ENCODE measurements around the gene SPTLC3.

The SPTLC3 gene

DNA sequence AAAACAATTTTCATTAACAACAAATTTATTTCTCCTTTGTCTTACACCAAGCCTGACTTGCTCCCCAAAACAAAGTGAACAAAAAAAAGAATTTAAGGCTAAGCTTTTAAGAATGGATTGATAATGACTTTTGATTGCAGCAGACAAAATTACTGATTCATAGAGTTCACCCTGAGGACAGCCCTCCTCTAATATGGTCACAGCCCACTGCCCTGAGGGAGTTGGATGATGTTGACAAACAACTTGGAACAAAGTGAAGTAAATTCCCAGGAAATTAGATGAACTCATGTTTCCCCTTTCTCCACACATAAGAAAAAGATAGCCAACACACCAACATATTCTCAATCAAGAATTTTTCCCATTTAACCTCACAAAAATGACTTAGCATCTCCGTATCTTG, 204.6 kb downstream of the SPTLC3 start:
- H3K4me1 ChIP-seq (ENCODE audit: control insufficient read depth, insufficient read depth, low read length), result no peaks in the 10 kb centered on the region
- peaks cover 20% of the 10 kb centered on the region for H3K27me3 ChIP-seq (ENCODE audit: control insufficient read depth, insufficient read depth, low read length)
- H3K9ac ChIP-seq (ENCODE audit: low read depth, low read length), result no peak overlapping the region
- H3K4me3 ChIP-seq (ENCODE audit: low read depth, low read length), result no peak overlapping the region
- H3K9me3 ChIP-seq (ENCODE audit: control insufficient read depth, insufficient read depth, low read length), result peaks cover 3% of the 10 kb centered on the region
- H3K36me3 ChIP-seq (ENCODE audit: control insufficient read depth, insufficient read depth, low read length), result no peaks in the 10 kb centered on the region

DNA sequence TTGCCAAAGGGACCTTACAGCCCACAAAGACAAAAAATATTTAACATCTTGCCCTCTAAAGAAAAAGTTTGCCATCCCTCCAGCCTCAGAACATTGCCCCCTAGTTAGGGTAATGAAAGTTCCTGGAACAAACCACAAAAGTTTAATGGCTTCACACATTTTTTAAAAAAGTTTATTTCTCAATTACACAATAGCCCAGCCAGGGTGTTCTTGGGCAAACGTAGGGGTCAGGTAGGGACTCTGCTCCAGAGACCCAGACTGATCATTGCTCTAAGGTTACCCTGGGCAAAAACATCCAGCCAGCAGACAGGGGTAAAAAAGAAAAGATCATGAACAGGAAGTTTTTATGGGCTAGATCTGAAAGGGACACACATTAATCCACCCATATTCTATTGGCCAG, 207.8 kb downstream of the SPTLC3 start:
- no peak overlapping the region for H3K4me3 ChIP-seq (ENCODE audit: low read depth, low read length)
- peaks cover 4% of the 10 kb centered on the region for H3K4me1 ChIP-seq (ENCODE audit: control insufficient read depth, insufficient read depth, low read length)
- H3K9ac ChIP-seq (ENCODE audit: low read depth, low read length), result no peak overlapping the region
- H3K27me3 ChIP-seq (ENCODE audit: control insufficient read depth, insufficient read depth, low read length), result peaks cover 41% of the 10 kb centered on the region
- no peaks in the 10 kb centered on the region for H3K36me3 ChIP-seq (ENCODE audit: control insufficient read depth, insufficient read depth, low read length)
- H3K9me3 ChIP-seq (ENCODE audit: control insufficient read depth, insufficient read depth, low read length), result peaks cover 3% of the 10 kb centered on the region
